G401.6 (cell line): ENCODE data around the gene PRKX.
"Not testable (repeated sequence)": the region's sequence is repeated elsewhere in the genome, so short reads cannot be mapped to it uniquely, and the experiment has no call there.

Experiments used
- FAIRE-seq: peaks from 2 replicates; lab custom pipeline; 2012; peaks lifted over from hg19 to GRCh38; lab: Jason Lieb, UNC

Gene PRKX

DNA sequence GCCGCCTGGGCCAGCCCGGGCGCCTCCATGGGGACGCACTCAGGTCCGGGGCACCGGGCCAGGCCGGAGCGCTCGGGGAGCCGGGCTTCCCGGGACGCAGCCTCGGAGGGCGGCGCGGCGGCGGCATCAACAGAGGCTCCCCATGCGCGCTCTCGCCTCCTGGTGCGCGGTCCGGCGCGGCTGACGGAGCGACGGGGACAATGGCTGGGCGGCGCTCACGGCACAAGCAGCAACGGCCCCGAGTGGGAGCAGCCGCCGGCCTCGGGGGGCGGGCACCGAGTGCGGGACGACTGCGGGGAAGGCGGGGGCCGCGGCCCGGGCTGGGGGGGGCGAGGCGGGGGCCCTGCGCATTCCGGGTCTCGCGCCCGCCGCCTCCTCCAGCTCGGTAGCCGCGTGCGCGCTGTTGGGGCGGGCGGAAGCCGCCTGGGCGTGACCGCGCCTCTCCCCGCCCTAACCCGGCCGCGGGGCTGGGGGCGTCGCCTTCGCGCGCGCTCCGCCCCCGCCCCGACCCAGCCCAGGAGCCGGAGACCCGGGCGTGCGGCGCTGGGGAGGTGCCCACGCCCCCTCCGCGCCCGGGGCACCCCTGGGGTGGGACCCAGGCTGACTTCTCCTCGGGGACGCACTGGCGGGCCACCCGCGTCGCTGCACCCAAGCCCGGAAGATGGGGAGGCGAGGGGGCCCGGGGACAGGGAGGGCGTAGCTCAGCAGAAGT, at the start of gene PRKX:
Gene PRKX (minus strand): TSS at position 425 of the 712 bp plus-strand sequence. CDS start 396 bp downstream, at position 29.
- FAIRE-seq: no peak

DNA sequence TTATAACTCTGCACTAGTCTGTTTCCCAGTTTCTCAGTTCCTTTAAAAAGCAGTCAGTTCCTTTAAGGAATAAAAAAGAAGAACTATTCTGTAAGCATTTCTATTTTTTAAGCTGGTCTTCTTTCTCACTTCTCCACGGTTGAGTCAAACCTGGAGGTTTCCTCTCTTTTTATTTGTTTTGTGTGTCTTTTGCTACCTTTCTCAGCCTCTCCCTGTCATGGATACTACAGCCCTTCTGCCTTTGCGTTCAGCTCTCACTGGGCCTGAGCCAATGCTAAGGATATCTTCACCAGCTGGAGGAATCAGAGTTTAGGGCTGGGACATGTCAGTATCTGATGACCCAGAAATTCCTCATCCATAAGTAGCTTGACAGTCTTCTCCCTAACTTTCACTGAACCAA, 49.7 kb upstream of the PRKX start:
- FAIRE-seq: no peak

GRCh38 chrX:3757510-3758025, 44.1 kb upstream of the PRKX start:
- no peak for FAIRE-seq

- FAIRE-seq: no peak
Observed at GRCh38 chrX:3748052-3748559, 34.7 kb upstream of the PRKX start.

DNA sequence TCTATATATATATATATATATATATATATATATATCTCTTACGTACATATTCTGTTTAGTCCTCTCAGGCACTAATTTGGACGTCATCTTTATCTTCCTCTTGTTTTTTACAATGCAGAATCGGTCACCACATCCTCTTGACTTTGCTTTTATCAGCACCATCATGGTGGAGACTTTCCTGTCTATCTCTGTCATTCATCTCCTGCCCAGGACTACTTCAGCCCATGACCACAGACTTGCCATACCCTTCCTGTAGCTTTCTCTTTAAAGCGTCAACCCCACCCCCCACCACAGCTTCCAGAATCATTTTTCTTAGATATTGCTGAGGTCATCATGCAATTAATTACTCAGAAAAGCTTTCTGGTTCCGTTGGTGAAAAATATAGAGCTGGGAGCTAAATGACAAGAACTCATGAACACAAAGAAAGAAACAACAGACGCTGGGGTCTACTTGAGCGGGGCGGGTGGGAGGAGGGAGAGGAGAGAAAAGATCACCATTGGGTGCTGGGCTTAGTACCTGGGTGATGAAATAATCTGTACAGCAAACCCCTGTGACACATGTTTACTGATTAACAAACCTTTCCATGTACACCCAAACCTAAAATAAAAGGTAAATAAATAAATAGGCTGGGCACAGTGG, 30.5 kb upstream of the PRKX start:
- no peak for FAIRE-seq

GRCh38 chrX:3740946-3741345, 27.5 kb upstream of the PRKX start:
- FAIRE-seq: not testable (repeated sequence)

DNA sequence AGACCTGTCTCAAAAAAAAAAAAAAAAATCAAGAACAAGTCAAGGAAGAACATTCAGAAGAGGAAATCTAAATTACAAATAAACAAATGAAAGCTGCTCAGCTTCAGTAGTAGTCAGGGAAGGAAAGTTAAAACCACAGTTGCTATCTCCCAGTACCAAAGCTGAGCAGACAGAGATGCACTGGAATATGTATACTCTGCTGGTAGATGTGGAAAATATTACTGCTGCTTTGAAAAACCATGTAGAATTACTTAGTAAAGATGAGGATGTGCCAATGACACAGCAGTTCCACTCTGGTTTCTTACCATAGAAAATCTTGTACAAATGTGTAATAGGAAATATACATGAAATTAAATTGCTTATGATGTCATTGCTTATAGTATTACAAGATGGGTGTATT, 25.1 kb upstream of the PRKX start:
- no peak for FAIRE-seq

- FAIRE-seq: not testable (repeated sequence)
Observed at GRCh38 chrX:3736536-3736935, 23.1 kb upstream of the PRKX start.

DNA sequence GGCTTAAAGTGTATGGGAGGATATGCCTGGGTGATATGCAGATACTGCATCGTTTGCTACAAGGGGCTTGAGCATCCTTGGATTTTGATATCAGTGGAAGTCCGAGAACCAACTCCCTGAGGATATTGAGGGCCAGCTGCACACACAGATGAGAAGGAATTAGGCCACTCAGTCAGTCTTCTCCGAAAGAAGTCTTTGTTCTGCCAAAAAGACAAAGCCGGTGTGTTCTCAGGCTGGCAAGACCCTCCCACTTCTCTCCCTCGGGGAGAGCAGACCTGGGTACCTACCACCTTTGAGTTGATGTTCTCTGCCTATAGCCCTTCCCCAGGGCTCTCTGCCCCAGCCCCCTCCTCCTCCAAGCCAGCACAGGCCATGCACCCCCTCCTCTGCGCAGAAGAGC, 22.4 kb upstream of the PRKX start:
- not testable (repeated sequence) for FAIRE-seq

DNA sequence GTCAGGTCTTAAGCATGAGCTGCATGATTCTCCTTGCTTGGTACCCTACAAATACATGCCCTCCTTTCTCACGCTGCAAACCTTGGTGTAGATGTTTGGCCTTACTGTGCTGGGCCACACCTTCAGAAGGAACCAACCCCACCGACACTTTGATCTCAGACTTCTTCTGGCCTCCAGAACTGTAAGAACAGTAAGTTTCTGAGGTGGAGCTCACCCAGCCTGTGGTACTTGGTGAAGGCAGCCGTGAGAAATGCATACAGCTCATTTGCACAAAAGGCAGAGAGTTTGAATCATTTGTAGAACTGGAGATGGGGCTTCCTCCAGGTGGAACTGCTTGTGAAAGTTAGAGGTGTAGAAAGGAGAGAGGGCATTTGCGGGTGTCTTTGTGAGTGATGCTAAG, 21.0 kb upstream of the PRKX start:
- not testable (repeated sequence) for FAIRE-seq

DNA sequence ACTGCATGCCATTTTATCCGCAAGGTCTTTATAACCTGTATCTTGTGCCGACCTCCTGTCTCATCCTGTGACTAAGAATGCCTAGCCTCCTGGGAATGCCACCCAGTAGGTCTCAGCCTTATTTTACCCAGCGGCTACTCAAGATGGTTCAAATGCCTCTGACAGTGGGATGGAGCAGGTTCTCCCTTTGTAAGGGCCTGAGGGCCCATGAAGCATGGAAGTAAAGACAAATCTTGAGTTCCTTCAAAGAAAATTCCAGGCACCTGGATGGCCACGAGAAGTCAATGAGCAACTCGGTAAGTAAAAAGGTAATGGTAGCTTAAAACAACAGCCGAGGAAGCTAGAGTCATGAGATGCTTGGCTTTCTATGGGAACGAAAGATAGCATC, 19.6 kb upstream of the PRKX start:
- no peak for FAIRE-seq

DNA sequence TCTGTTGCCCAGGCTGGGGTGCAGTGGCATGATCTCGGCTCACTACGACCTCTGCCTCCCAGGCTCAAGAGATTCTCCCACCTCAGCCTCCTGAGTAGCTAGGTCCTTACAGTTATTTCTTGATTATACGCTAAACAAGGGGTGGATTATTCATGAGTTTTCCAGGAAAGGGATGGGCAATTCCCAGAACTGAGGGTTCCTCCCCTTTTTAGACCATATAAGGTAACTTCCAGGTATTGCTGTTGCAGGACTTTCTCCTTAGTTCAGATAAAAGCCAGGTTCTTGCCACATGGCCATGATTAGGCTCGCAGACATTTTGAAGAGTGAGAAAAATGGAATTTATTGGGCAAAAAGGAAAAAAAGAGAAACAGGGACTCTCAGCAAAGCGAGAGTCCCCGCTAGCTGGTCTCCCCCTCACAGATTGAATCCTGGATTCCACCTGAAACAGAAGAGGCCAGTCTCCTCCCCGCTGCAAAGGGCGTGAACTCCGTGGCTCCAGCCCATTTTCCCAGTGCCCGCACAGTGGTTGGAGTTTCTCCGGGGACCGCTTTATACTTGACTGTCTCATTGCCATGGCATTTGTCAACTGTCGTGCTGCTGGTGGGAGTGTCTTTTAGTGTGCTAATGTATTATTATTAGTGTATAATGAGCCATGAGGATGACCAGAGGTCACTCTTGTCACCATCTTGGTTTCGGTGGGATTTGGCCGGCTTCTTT, 19.0 kb upstream of the PRKX start:
- not testable (repeated sequence) for FAIRE-seq

DNA sequence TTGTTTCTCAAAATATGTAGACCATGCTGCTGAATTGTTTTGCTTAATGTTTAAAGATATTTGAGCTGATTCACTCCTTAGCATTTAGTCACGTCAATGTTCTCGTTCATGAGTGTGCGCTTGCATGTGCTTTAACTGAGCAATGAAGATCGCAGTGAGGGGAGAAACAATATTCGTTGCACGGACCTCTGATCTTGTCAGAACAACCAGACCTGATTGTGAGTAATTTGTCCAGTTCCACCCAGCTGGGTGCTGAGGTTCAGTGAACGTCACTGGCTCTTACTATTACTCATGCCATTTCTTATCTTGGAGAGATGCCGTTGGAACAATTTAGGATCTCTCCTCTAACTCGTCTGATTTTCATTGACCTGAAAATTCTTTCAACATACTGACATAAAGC, 15.0 kb upstream of the PRKX start:
- FAIRE-seq: no peak

DNA sequence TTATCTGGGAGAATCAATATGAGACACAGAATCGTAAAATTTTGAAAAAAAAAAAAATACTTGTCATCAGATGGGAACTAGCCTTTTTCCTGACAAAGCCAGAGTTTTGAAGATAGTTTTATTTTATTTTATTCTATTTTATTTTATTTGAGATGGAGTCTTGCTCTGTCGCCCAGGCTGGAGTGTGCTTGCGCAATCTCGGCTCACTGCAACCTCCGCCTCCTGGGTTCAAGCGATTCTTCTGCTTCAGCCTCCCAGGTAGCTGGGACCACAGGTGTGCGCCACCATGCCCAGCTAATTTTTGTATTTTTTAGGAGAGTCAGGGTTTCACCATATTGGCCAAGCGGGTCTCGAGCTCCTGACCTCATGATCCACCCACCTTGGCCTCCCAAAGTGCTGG, 10.0 kb upstream of the PRKX start:
- FAIRE-seq: not testable (repeated sequence)

- no peak for FAIRE-seq
Observed at GRCh38 chrX:3717742-3718420, 4.4 kb upstream of the PRKX start.

GRCh38 chrX:3715921-3716320, 2.5 kb upstream of the PRKX start:
- FAIRE-seq: no peak

GRCh38 chrX:3714706-3715479, 1.4 kb upstream of the PRKX start:
- not testable (repeated sequence) for FAIRE-seq

GRCh38 chrX:3713937-3714434, 537 bp upstream of the PRKX start:
- no peak for FAIRE-seq

- FAIRE-seq: no peak
Observed at GRCh38 chrX:3712870-3713224, 602 bp downstream of the PRKX start.

DNA sequence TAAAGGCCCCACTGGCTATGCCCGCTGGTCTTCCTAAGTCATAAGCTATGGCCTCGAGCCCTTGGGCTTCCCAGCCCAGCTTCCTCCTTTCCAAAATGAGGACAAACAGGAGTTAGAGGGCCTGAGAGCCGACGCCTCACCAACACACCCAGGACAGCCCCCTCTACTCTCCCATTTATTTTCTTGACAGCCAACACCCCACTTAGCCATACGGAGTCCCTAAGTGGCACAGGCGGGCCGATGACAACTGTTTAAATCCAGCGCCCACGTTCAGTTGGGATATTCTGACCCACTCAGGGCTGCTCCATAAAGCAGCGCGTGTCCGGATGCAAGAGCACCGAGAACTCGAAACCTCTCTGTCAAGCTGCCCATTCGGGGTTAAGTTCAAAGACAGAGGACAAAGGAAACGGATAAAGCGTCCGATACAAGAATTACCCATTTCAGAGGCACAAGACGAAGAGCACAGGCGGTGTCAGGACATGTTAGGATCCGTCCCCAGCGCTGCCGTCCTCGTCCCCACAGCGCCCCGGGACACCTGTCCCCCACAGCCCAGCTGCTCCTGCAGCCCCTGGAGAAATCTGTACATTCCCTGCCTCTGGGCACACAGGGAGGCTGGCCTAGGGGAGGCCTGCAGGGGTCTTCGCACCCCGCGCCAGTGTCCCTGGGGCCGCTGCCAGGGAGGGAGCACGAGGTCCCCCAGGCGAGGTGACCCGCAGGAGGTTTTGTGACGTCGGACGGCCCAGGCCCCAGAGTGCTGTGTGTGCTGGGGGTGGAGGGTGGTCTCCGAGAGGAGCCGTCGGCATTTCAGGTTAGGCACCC, 1.2 kb downstream of the PRKX start:
- no peak for FAIRE-seq
